ENCODE measurements around the gene CCDC174.
A peak's percentile ranks its signal among the peaks of the same experiment; 100 is the strongest.

- TF ChIP-seq EP300 (IDR thresholded peaks at IDR 0.05; ENCODE audit: borderline replicate concordance in 1 of 2, control insufficient read depth in 1 of 2, low read depth in 2 of 2, low read length in 2 of 2), result no peak; a peak in 1 of 4 replicates
- TF ChIP-seq CTCF (IDR thresholded peaks at IDR 0.05 in 2 of 3, conservative IDR thresholded peaks at IDR 0.05 in 1 of 3; ENCODE audit: control insufficient read depth in 2 of 3, extremely low read depth in 1 of 3, insufficient read depth in 1 of 3, low read depth in 3 of 3, low read length in 3 of 3), result no peak
- peak; percentile 64 for TF ChIP-seq CBFB (IDR thresholded peaks at IDR 0.05; ENCODE audit: low read depth)
- no peak for TF ChIP-seq RAD21 (IDR thresholded peaks at IDR 0.05; ENCODE audit: insufficient read depth, low read depth, low read length)
- no peak for TF ChIP-seq ETV6 (conservative IDR thresholded peaks at IDR 0.05 in 1 of 2, IDR thresholded peaks at IDR 0.05 in 1 of 2; ENCODE audit: borderline replicate concordance in 1 of 2, low read depth in 1 of 2)
- no peak for TF ChIP-seq JUND (IDR thresholded peaks at IDR 0.05; ENCODE audit: low read depth, low read length)
- TF ChIP-seq MAX (IDR thresholded peaks at IDR 0.05; ENCODE audit: low read depth, low read length), result no peak
- TF ChIP-seq RCOR1 (conservative IDR thresholded peaks at IDR 0.05; ENCODE audit: low read depth, low read length), result no peak; the same call in 1 of the 2 replicates
- TF ChIP-seq EZH2 (IDR thresholded peaks at IDR 0.05; ENCODE audit: borderline replicate concordance, control insufficient read depth, low read depth, low read length), result no peak
- TF ChIP-seq ATF3 (IDR thresholded peaks at IDR 0.05; ENCODE audit: borderline replicate concordance, extremely low read depth, low read depth, low read length), result peak; percentile 79; the same call in 1 of the 2 replicates
- peak; percentile 94 for TF ChIP-seq TAF1 (IDR thresholded peaks at IDR 0.05; ENCODE audit: borderline replicate concordance, low read depth, low read length)
- no peak for TF ChIP-seq CEBPB (IDR thresholded peaks at IDR 0.05; ENCODE audit: borderline replicate concordance in 1 of 2, low read depth in 2 of 2, low read length in 2 of 2)
- peak; percentile 98 for TF ChIP-seq POLR2AphosphoS5 (IDR thresholded peaks at IDR 0.05; ENCODE audit: low read length)
- peak; percentile 53 for TF ChIP-seq SP1 (IDR thresholded peaks at IDR 0.05; ENCODE audit: low read depth, low read length)
Observed at GRCh38 chr3:14651440-14652251, at the start of gene CCDC174.
